SK-N-SH (cell line): Measurements from ENCODE around the gene PRRC2A. TPM values are rescaled to one million over a fixed set of nuclear protein-coding genes. Genes with fewer than 3 reads are reported as not detected.
"Not testable (repeated sequence)": the region's sequence is repeated elsewhere in the genome, so short reads cannot be mapped to it uniquely, and the experiment has no call there.

ENCODE experiments used
- CTCF ChIA-PET: fragments of 300-600, 350-600 bp; formaldehyde crosslinking; extraction: SDS; loops from one replicate; lab custom pipeline; 2021; lab: Yijun Ruan, JAX
- POLR2A ChIA-PET: fragments of 350-600 bp; sonication (Branson Sonifier 250); formaldehyde crosslinking; extraction: SDS; loops from one replicate; lab custom pipeline; 2020; ENCODE audit warnings: antibody characterized with exemption, inconsistent platforms; lab: Yijun Ruan, JAX
- DNase-seq: peaks from one replicate; pipeline ENCODE4 v3.0.0; 2012
- H2AFZ ChIP-seq: fragments of 200-600 bp; sonication (generic); 2 replicates; pipeline ENCODE4 v1.8.1; 2016; ENCODE audit warnings: antibody characterized with exemption, mild to moderate bottlenecking, low read depth
- H3F3A ChIP-seq: fragments of 200-600 bp; sonication (generic); replicated peaks from 2 replicates; pipeline ENCODE3; 2016; ENCODE audit warnings: antibody characterized with exemption, mild to moderate bottlenecking; ENCODE audit not compliant: insufficient read depth
- H3K27ac ChIP-seq, 2 experiments: fragments of 200-500 bp in 1 of 2; fragments of 200-600 bp in 1 of 2; sonication (Bioruptor generic) in 1 of 2; sonication (generic), shearing (Covaris generic) in 1 of 2; 2 replicates each; pipeline versions ENCODE4 v1.5.1 to v1.6.1; 2014 to 2016; ENCODE audit warnings: low read depth in 2 of 2, inconsistent platforms in 1 of 2, low read length in 1 of 2, mild to moderate bottlenecking in 1 of 2, mixed read lengths in 1 of 2
- H3K27me3 ChIP-seq: fragments of 200-600 bp; sonication (generic), shearing (Covaris generic); 2 replicates; pipeline ENCODE4 v1.6.1; 2016; ENCODE audit warnings: mixed run types; ENCODE audit not compliant: insufficient read depth
- H3K36me3 ChIP-seq, 2 experiments: fragments of 200-500 bp in 1 of 2; fragments of 200-600 bp in 1 of 2; sonication (Bioruptor generic) in 1 of 2; sonication (generic) in 1 of 2; replicated peaks in 1 of 2; 2 replicates each; pipeline versions ENCODE3 to v1.5.1; 2014 to 2016; ENCODE audit warnings: low read length in 1 of 2, mild to moderate bottlenecking in 1 of 2; ENCODE audit not compliant: insufficient read depth in 2 of 2, control insufficient read depth in 1 of 2
- H3K4me1 ChIP-seq, 2 experiments: fragments of 200-500 bp in 1 of 2; fragments of 200-600 bp in 1 of 2; sonication (Bioruptor generic) in 1 of 2; sonication (generic), shearing (Covaris generic) in 1 of 2; 2 replicates each; pipeline versions ENCODE4 v1.5.1 to v1.6.1; 2014 to 2016; ENCODE audit warnings: low read depth in 1 of 2, low read length in 1 of 2, mixed run types in 1 of 2; ENCODE audit not compliant: insufficient read depth in 2 of 2, control insufficient read depth in 1 of 2
- H3K4me2 ChIP-seq: fragments of 200-600 bp; sonication (generic), shearing (Covaris generic); 2 replicates; pipeline ENCODE4 v1.6.1; 2017; ENCODE audit warnings: mixed run types
- H3K4me3 ChIP-seq, 2 experiments: fragments of 200-500 bp in 1 of 2; fragments of 200-600 bp in 1 of 2; sonication (Bioruptor generic) in 1 of 2; sonication (generic), shearing (Covaris generic) in 1 of 2; 2 replicates each; pipeline versions ENCODE4 v1.5.1 to v1.8.1; 2014 to 2016; ENCODE audit warnings: low read depth in 2 of 2, inconsistent platforms in 1 of 2, low read length in 1 of 2, mild to moderate bottlenecking in 1 of 2, mixed read lengths in 1 of 2, moderate library complexity in 1 of 2
- H3K79me2 ChIP-seq: fragments of 200-600 bp; sonication (generic); 2 replicates; pipeline ENCODE4 v1.8.1; 2017; ENCODE audit warnings: mild to moderate bottlenecking; ENCODE audit not compliant: insufficient read depth
- H3K9ac ChIP-seq: fragments of 200-600 bp; sonication (generic); 2 replicates; pipeline ENCODE4 v1.6.1; 2017; ENCODE audit warnings: mixed run types
- H3K9me2 ChIP-seq: fragments of 200-600 bp; sonication (generic); 2 replicates; pipeline ENCODE4 v1.6.1; 2017; ENCODE audit warnings: mixed run types
- H3K9me3 ChIP-seq: fragments of 200-600 bp; sonication (generic); 2 replicates; pipeline ENCODE4 v1.6.1; 2017; ENCODE audit warnings: mixed run types, mild to moderate bottlenecking, moderate library complexity
- H4K20me1 ChIP-seq: fragments of 200-600 bp; sonication (generic); 2 replicates; pipeline ENCODE4 v1.6.1; 2017; ENCODE audit warnings: mild to moderate bottlenecking, mixed run types; ENCODE audit not compliant: insufficient read depth
- CHD2 ChIP-seq: fragments of 150-350 bp; IDR thresholded peaks from 2 replicates; pipeline ENCODE4 v1.6.1; 2018; ENCODE audit warnings: low read length; ENCODE audit not compliant: partially characterized antibody
- ELF1 ChIP-seq: IDR thresholded peaks from 2 replicates; pipeline ENCODE4 v1.4.0; 2012
- NFIC ChIP-seq: IDR thresholded peaks from 2 replicates; pipeline ENCODE4 v1.4.0; 2012; ENCODE audit warnings: borderline replicate concordance
- SIN3A ChIP-seq: IDR thresholded peaks from 2 replicates; pipeline ENCODE4 v1.6.1; 2012; ENCODE audit warnings: low read depth, mild to moderate bottlenecking, low read length, moderate library complexity, borderline replicate concordance
- SMC3 ChIP-seq: IDR thresholded peaks from 2 replicates; pipeline ENCODE4 v1.6.1; 2012; ENCODE audit warnings: low read depth, low read length, improper control_type of control experiment
- TCF12 ChIP-seq: IDR thresholded peaks from 2 replicates; pipeline ENCODE4 v1.4.0; 2012
- TEAD4 ChIP-seq: IDR thresholded peaks from 2 replicates; pipeline ENCODE4 v1.4.0; 2012; ENCODE audit warnings: mild to moderate bottlenecking, borderline replicate concordance; ENCODE audit not compliant: insufficient read depth
- WGBS: methylation state at CpG from one replicate; pipeline ENCODE4 v1.1.6; 2017; ENCODE audit warnings: low lambda C conversion rate; 5-methylcytosine and 5-hydroxymethylcytosine counted together
- polyA plus RNA-seq, 3 experiments: library from polyadenylated mRNA; depleted of rRNA; stranded (reverse); fragments of >200 nt; gene quantifications; 2 replicates each; pipeline ENCODE4 v1.2.3, GENCODE V29; 2012
- TF ChIP-seq, protein P1 (sequence below): IDR thresholded peaks from 2 replicates; pipeline ENCODE4 v1.4.0; 2012; ENCODE audit warnings: low read depth, borderline replicate concordance
- TF ChIP-seq, protein P2 (sequence below): IDR thresholded peaks from 2 replicates; pipeline ENCODE4 v1.4.0; 2012; ENCODE audit warnings: low read depth

Gene PRRC2A
- polyA plus RNA-seq, 1 of the 3 experiments (the other 2 are of a cell fraction): 76.1 TPM

DNA sequence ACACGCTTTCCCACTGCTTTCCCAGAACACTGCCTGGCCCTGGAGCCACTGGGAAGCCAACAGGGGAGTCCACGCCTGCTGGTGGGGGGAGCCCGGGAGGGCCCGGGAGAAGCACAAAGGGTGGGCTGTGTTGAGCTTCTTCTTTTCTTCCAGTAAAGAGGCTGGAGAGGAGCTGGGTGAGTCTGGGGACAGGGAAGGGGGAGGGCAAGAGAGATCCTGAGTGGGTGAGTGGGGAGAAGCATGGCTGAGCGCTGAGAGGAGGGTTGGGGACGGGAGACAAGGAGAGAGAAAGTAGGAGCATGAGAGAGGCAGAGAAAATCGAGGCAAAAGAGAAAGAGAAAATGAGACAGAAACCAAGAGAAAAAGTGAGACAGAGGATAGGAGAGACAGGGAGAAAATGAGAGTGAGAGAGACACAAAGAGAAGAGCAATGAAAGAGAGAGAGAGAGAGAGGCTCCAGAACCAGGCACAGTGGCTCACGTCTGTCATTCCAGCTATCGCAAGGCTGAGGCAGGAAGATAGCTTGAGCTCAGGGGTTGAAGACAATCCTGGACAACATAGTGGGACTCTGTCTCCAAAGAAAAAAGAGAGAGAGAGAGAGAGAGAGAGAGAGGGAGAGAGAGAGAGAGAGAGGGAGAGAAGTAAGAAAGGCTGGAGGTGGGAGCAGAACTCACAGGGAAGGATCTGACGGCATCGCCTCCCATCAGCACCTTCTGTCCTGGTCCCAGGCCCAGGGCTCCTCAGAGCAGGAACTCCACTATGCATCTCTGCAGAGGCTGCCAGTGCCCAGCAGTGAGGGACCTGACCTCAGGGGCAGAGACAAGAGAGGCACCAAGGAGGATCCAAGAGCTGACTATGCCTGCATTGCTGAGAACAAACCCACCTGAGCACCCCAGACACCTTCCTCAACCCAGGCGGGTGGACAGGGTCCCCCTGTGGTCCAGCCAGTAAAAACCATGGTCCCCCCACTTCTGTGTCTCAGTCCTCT is 32.4 kb upstream of the PRRC2A start (continued):
- TF ChIP-seq TEAD4 (no peak), SIN3A (no peak)

DNA sequence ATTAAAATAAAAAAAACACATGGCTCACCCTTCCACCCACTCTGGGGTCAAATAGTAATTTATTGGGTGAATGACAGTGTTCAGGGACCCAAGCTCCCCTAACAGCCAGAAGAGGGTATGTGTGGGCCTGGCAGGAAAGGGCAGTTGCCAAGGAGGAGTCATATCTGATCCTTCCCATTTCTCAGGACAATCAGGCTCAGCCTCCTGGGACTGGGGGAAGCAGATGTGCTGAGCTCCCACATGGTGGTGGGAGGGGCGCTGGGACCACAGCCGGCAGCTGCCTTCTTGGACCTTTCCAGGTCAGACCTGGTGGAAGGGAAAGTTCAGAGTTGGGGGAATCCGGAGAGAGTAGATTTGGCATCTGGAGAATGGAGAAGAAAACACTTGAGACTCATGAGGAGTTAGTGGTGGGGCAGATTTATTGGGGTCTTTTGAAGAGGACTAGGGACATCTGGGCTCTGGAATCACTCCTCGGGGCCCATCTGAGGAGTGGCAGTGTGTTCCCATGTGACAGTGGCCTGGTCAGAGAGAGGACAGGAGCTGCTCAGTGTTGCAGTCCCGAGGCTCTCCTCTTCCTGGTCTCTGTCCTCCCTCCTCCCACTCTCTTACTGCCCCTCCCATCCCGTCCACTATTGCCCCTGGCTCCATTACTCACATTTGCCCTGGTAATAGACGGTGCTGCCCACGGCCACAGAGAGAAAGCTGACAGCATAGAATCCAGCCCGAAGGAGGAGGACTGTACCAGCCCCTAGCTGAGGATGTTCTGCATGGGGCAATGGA is 31.5 kb upstream of the PRRC2A start:
- Histone ChIP-seq H4K20me1 (no peaks in the 10 kb centered on the region), H3K27ac (no peak overlapping the region), H3F3A (no peaks in the 10 kb centered on the region), H3K27me3 (no peaks in the 10 kb centered on the region), H3K4me2 (no peak overlapping the region), H2AFZ (no peak overlapping the region), H3K9ac (no peak overlapping the region), H3K36me3 (no peaks in the 10 kb centered on the region), H3K4me1 (no peaks in the 10 kb centered on the region; a peak in 1 of 4 replicates), H3K79me2 (no peaks in the 10 kb centered on the region), H3K9me3 (no peaks in the 10 kb centered on the region), H3K9me2 (no peaks in the 10 kb centered on the region), H3K4me3 (no peak overlapping the region)
- 58% methylated on average over 9 of the region's 9 CpGs for WGBS
- ChIA-PET CTCF (interaction anchor here (1.1 to 17.6 kb wide), 6 partner anchors 8 to 43 kb away, joined by 3 to 312 read pairs (median 12); partner anchors contain the start of genes ATP6V1G2 and LTB), POLR2A (interaction anchor here (0.6 kb wide), 1 partner anchor 41 kb away, joined by 3 read pairs; no protein-coding TSS in a partner anchor)
- DNase-seq: no peak
- TF ChIP-seq SMC3 (no peak), ELF1 (no peak), CHD2 (no peak), TEAD4 (no peak), NFIC (no peak), TCF12 (no peak), SIN3A (no peak)
- TF ChIP-seq, protein P1, sequence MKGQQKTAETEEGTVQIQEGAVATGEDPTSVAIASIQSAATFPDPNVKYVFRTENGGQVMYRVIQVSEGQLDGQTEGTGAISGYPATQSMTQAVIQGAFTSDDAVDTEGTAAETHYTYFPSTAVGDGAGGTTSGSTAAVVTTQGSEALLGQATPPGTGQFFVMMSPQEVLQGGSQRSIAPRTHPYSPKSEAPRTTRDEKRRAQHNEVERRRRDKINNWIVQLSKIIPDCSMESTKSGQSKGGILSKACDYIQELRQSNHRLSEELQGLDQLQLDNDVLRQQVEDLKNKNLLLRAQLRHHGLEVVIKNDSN: no peak
- TF ChIP-seq, protein P2, sequence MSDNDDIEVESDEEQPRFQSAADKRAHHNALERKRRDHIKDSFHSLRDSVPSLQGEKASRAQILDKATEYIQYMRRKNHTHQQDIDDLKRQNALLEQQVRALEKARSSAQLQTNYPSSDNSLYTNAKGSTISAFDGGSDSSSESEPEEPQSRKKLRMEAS: no peak

DNA sequence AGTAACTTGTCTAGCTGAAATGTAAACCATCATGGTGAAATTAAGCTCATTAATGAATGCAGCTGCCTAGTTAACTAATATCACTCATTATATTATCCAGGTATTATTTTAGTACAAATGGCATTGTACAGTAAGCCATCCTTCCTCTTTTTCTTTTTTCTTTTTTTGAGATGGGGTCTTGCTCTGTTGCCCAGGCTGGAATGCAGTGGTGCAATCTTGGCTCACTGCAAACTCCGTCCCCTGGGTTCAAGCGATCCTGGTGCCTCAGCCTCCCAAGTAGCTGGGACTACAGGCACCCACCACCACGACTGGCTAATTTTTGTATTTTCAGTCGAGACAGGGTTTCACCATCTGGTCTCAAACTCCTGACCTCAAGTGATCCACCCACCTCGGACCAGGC is 29.8 kb upstream of the PRRC2A start:
- H3K9me3 ChIP-seq, H3F3A ChIP-seq, DNase-seq, POLR2A ChIA-PET, H2AFZ ChIP-seq, H3K27me3 ChIP-seq, H3K4me3 ChIP-seq, H3K79me2 ChIP-seq, H3K9ac ChIP-seq, H3K27ac ChIP-seq, H3K36me3 ChIP-seq, H4K20me1 ChIP-seq, H3K9me2 ChIP-seq, H3K4me1 ChIP-seq, H3K4me2 ChIP-seq: not testable (repeated sequence)
- 59% methylated on average over 5 of the region's 5 CpGs for WGBS
- CTCF ChIA-PET: interaction anchor here (1.1 to 3.3 kb wide), 5 partner anchors 8 to 44 kb away, joined by 3 to 15 read pairs (median 10); partner anchors contain the start of genes ATP6V1G2 and LTB
